Nephron (organoid): Measurements from ENCODE around the gene TAP1.

ENCODE experiments used
- H3K27ac Mint-ChIP-seq, 3 experiments: 2 replicates each; pipeline ENCODE4 v1.8.0; 2020; ENCODE audit warnings: mixed read lengths in 3 of 3, mild to moderate bottlenecking in 2 of 3, moderate library complexity in 1 of 3
- H3K27me3 Mint-ChIP-seq: 2 replicates; pipeline ENCODE4 v1.8.0; 2021; ENCODE audit warnings: low read depth, mild to moderate bottlenecking, moderate library complexity, mixed read lengths
- H3K36me3 Mint-ChIP-seq: 2 replicates; pipeline ENCODE4 v1.8.0; 2020; ENCODE audit warnings: low read depth, mixed read lengths
- H3K4me1 Mint-ChIP-seq: 2 replicates; pipeline ENCODE4 v1.8.0; 2020; ENCODE audit warnings: mixed read lengths
- H3K4me3 Mint-ChIP-seq, 3 experiments: 2 replicates each; pipeline ENCODE4 v1.8.0; 2020; ENCODE audit warnings: mild to moderate bottlenecking in 3 of 3, mixed read lengths in 3 of 3, moderate library complexity in 2 of 3
- H3K9me3 Mint-ChIP-seq: 2 replicates; pipeline ENCODE4 v1.8.0; 2020; ENCODE audit warnings: mixed read lengths
- CTCF ChIP-seq, 3 experiments: fragments of 200-600 bp; sonication (generic); IDR thresholded peaks; one replicate each; pipeline ENCODE4 v1.5.0; 2021; ENCODE audit warnings: antibody characterized with exemption in 3 of 3; ENCODE audit not compliant: unreplicated experiment in 3 of 3

The TAP1 gene

DNA sequence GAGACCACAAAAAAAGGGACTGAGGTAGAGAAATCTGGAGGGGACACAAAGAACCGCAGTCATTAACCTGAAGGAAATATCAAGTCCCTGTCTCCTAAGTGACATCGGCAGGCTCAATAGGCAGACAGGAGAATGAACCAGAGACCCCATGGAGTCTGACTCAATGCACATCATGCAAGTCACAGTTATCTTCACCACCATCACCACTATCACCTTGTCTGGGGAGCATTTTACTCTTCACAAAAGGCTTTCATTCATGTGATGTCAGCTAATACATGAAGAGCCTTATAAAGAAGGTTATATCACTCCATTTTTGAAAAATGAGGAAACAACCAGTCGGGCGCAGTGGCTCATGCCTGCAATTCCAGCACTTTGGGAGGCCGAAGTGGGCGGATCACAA is 4.4 kb downstream of the TAP1 start:
- no peak overlapping the region for H3K27ac Mint-ChIP-seq
- H3K9me3 Mint-ChIP-seq, result no peaks in the 10 kb centered on the region
- H3K4me3 Mint-ChIP-seq, result peak overlapping the region in 1 of 3 experiments; percentile 14
- no peaks in the 10 kb centered on the region for H3K36me3 Mint-ChIP-seq
- TF ChIP-seq CTCF (IDR thresholded peaks at IDR 0.05; ENCODE audit: unreplicated experiment in 3 of 3), result no peak
- peaks cover 19% of the 10 kb centered on the region for H3K4me1 Mint-ChIP-seq
- H3K27me3 Mint-ChIP-seq, result peaks cover 93% of the 10 kb centered on the region

DNA sequence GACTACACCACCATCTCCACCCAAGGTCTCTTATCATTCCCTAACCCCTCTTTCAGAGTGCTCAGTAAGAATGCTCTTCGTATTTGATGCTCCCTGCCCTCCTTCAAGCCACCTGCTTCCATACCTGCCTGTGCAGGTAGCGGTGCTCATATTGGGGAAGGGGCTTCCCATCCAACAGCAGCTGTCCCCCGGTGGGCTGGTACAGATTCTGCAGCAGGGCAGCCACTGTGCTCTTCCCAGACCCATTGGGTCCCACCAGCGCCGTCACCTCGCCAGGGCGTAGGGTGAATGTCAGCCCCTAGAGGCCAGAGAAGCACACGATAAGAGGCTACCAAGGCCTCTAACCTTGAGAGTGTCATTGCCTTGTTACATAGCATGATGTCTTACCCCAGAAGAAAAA is 5.7 kb downstream of the TAP1 start:
- H3K4me3 Mint-ChIP-seq, result no peak overlapping the region
- peaks cover 20% of the 10 kb centered on the region for H3K4me1 Mint-ChIP-seq
- H3K9me3 Mint-ChIP-seq, result no peaks in the 10 kb centered on the region
- no peaks in the 10 kb centered on the region for H3K36me3 Mint-ChIP-seq
- TF ChIP-seq CTCF (IDR thresholded peaks at IDR 0.05; ENCODE audit: unreplicated experiment in 3 of 3), result no peak
- H3K27ac Mint-ChIP-seq, result no peak overlapping the region
- peaks cover 97% of the 10 kb centered on the region for H3K27me3 Mint-ChIP-seq

DNA sequence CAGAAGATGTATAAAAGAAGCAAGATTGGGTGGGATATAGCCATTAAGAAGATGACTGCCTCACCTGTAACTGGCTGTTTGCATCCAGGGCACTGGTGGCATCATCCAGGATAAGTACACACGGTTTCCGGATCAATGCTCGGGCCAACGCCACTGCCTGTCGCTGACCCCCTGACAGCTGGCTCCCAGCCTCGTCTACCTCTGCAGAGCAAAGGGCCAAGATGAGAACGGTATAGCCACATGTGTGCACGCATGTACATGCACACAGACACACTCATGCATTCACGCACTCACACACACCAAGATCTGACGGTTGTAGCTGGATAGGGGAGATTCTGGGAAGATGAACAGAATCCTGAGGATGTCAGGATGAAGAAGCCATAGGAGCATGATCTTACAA is 6.5 kb downstream of the TAP1 start:
- Mint-ChIP-seq H3K4me3 (no peak overlapping the region), H3K27me3 (peaks cover 97% of the 10 kb centered on the region), H3K36me3 (no peaks in the 10 kb centered on the region), H3K9me3 (no peaks in the 10 kb centered on the region), H3K4me1 (peaks cover 14% of the 10 kb centered on the region), H3K27ac (no peak overlapping the region)
- no peak for TF ChIP-seq CTCF (IDR thresholded peaks at IDR 0.05; ENCODE audit: unreplicated experiment in 3 of 3)

GRCh38 chr6:32845384-32845884 is 8.1 kb downstream of the TAP1 start:
- peaks cover 14% of the 10 kb centered on the region for H3K4me1 Mint-ChIP-seq
- H3K27me3 Mint-ChIP-seq, result peaks cover 97% of the 10 kb centered on the region
- H3K27ac Mint-ChIP-seq, result no peak overlapping the region
- no peak for TF ChIP-seq CTCF (IDR thresholded peaks at IDR 0.05; ENCODE audit: unreplicated experiment in 3 of 3)
- no peaks in the 10 kb centered on the region for H3K9me3 Mint-ChIP-seq
- H3K36me3 Mint-ChIP-seq, result no peaks in the 10 kb centered on the region
- H3K4me3 Mint-ChIP-seq, result no peak overlapping the region

GRCh38 chr6:32844839-32845383 is 8.6 kb downstream of the TAP1 start:
- H3K27ac Mint-ChIP-seq, result peak overlapping the region in 2 of 3 experiments; percentile 45 to 74
- no peaks in the 10 kb centered on the region for H3K36me3 Mint-ChIP-seq
- TF ChIP-seq CTCF (IDR thresholded peaks at IDR 0.05; ENCODE audit: unreplicated experiment in 3 of 3), result no peak
- peaks cover 14% of the 10 kb centered on the region for H3K4me1 Mint-ChIP-seq
- peaks cover 95% of the 10 kb centered on the region for H3K27me3 Mint-ChIP-seq
- peak overlapping the region; percentile 86 to 94 (median 90) for H3K4me3 Mint-ChIP-seq
- no peaks in the 10 kb centered on the region for H3K9me3 Mint-ChIP-seq
